NAMALWA (cell line): ENCODE data around the gene FOXP1.

Experiments
- DNase-seq: peaks from one replicate; pipeline ENCODE4 v3.0.0-alpha.2; 2015; ENCODE audit warnings: low spot score

FOXP1 gene

GRCh38 chr3:71175691-71176365 lies 407.7 kb downstream of the FOXP1 start:
- no peak for DNase-seq

- DNase-seq = no peak
Observed at GRCh38 chr3:71172951-71173350, 410.6 kb downstream of the FOXP1 start.

- no peak for DNase-seq
Observed at GRCh38 chr3:71172189-71172588, 411.3 kb downstream of the FOXP1 start.

DNA sequence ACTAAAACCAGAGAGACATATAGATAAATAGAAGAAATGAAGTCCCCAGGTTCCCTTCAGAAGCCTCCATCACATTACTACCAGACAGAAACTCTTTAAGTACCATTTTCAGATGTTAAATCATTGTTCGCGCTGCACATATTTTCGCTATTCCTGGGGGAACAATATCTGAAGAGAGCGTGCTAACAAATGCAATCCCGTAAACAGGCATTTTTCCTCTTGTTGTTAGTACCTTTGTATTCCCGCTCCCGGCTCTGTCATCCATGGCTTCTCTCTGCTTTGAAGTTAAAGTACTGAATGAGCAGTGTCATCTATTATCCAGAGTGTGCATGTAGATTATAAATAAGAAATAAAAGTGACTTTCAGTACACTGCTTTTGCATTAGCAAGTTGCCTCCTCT lies 412.3 kb downstream of the FOXP1 start:
- no peak for DNase-seq

DNA sequence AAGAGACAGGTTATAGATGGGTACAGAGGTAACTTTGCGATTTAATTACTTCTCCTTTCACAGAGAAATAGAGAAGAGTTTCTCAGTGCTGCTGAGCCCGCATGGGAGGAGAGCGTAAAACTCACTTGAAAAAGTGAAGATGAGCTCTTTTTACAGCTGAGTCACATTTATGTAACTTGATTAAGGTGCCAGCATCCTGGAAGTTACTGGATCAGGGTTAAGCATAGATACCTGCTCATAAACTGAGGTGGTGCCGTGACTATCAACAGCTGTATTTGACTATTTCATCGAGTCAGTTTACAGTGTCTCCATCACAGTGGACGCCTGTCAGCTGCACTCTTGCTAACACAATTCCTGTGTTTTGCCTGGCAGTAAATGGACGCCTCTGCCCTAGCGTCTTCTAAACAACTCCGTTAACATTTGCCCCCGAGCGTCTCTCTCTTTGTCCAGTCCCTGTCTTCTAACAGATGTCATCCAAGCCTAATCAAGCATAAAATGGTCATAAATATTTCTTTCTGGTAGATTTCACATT lies 414.6 kb downstream of the FOXP1 start:
- DNase-seq = no peak

GRCh38 chr3:71168121-71168721 lies 415.3 kb downstream of the FOXP1 start:
- no peak for DNase-seq

DNA sequence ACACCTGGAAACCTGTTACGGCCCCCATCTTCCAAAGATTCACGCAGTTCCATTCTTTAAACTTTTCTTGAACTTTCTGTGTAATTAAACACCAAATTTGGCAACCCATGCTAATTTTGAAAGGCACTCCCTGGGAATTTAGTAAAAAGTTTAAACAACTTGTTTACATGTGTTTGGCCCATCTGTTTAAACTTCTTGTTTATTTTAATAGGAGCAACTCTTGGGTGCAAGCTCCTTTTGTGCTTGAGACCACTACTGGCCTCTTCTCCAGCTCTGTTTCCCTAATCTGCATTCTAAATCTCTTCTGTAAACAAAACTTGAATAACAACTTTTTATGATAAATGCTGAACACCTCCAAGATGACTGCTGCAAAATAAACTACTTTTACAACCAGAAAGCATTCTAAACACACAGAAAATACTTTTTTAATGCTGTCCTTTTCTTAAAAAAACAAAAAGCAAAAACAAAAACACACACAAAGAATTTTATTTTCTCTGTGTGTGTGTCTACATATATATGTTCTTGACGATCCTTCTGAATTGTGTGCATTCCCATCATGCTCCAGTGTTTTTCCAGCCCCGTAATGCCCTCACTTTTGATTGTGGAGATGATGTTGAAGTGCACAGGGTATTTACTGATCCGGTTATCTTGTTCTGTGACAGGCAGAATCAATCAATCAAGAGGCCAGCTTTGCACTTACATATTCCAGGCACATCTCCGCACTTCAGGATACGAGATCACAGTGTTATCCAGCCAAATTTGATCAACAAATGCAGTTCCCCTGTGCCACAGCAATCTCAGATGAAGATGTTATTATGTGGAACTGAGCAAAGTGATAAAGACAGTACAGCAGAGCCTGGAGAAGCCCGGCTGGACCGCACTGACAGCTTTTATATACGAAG lies 416.9 kb downstream of the FOXP1 start:
- DNase-seq = no peak

DNA sequence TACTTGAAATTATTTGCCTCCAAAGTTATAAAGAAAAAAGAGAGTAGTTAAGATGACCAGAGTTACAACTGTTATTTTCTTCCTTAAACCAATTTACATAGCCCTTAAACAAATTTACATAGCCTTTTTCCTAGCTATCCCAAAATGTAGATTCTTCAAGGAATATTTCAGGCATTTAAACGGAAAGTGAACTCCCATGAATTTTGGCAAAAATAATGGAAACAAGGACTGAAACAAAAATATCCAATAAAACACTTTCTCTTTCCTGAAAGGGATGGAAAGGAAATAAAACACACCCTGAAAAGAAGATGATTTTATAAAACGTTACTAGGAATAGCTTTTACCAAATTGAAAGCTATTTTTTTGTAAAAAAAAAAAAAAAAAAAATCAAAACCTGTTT lies 418.6 kb downstream of the FOXP1 start:
- no peak for DNase-seq

- no peak for DNase-seq
Observed at GRCh38 chr3:71163198-71163918, 420.2 kb downstream of the FOXP1 start.

DNA sequence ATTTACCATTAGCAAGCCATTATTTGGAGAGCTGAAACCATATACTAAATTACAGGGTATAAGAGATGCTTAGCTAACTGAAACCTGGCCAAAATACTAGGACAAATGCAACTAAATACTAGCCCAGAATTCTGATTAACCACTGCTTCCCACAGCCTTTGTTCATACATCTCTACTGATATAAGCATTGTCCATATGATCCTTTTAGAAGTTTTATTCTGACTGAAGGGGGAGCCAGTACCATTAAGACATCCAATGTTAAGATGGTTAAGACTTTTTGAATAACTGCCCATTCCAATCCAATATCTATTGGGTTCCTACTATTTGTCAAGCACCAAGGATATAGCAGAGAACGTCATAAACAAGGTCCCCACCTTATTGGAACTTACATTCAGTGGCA lies 421.3 kb downstream of the FOXP1 start:
- no peak for DNase-seq

DNA sequence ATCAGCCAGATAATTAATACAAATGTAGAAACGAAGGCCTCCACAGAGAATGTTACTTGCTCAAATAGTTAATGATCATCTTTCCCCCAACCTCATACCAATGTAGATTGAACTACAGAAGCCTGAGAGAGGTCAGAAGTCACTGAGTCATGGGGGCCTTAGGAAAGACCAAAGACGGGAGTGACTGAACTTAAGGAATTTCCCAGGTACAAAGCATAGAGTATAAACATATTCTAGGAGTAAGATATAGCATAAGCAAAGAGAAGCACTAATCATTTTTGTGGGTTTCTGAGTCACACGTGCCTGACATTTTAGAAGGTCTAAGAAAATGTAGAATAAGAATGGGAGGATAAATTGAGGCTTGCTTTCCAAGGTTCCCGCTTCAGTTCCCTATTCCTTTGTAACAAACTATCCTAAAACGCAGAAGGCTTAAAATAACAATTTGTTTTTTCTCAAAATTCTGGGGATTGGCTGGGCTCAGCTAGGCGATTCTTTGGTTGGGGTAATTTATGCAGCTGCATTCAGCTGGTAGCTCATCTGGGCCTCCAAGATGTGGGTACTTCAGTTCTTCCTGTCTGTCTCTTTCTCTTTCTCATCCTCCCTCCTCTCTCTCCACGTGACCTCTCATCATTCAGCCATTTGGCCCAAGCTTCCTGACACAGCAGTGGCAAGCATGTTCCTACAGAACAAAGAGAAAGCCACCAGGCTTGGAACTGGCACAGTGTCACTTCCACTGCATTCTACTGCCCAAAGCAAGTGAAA lies 422.6 kb downstream of the FOXP1 start:
- no peak for DNase-seq

- DNase-seq = no peak
Observed at GRCh38 chr3:71156062-71156665, 427.4 kb downstream of the FOXP1 start.

GRCh38 chr3:71154846-71155245 lies 428.7 kb downstream of the FOXP1 start:
- no peak for DNase-seq

DNA sequence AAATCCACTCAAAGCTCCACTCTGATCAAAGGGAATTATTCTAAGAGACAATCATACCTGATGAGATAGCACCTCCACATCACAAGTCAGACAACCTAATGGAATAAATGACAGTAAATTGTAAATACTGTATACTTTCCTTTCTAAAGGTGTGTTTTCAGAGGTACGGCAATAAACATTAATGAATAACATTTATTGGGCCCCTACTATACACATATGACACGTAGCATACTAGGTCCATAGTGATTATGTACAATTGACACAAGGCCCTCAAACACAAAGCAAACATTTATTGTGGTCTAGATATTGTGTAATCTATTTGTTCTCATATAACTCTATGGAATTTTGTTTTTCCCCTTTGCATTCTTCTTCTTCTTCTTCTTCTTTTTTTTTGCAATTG lies 429.8 kb downstream of the FOXP1 start:
- no peak for DNase-seq

DNA sequence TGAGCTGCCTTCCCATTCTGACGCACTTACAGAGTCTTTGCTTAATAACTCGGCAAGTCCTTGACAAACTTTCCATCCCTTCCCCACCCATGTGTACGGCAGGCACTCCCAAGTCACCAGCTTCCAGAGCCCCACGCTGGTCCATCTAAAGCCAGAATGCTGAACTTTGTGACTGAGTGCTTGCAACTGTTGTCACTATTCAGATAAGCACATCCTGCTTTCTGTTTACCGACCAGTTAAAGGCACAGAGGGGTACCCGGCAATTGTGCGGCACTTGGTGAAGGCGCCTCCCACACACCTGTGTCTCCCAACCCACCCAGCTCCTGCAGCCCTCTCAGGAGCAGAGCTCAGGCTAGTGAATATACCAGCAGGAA lies 430.6 kb downstream of the FOXP1 start:
- DNase-seq = no peak

- DNase-seq = no peak
Observed at GRCh38 chr3:71152039-71152891, 431.3 kb downstream of the FOXP1 start.

- no peak for DNase-seq
Observed at GRCh38 chr3:71149959-71150954, 433.3 kb downstream of the FOXP1 start.

DNA sequence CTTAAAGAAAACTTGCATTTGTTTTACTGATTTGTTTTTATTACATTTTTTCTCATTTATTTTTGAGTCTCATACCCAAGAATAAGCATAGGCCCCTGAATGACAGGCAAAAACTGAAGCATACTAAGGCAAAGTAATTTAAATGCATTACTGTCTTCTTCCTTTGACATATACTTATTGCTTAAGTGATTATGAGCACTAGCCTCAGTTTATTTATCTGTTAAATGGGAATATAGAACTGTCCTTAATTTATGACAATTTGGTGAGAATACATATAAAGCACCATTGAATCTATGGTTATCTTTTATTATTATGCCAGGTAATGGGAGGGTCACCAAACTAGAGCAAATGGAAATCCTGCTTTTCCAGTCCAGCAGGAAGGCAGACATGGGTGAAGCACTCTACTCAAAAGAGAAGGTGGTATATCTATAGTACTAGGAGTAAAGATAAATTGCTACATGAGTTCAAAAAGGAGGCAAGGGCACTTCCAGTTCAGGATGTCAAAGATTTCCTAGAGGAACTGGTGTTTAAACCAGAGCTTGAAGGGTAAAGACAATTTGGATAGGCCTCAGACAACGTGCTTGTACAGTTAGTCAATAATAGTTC lies 435.0 kb downstream of the FOXP1 start:
- no peak for DNase-seq
